Measurements from ENCODE around the gene TMCO1. TPM values are rescaled to one million over a fixed set of nuclear protein-coding genes. Genes with fewer than 3 reads are reported as not detected.
"Not testable (repeated sequence)": the region's sequence is repeated elsewhere in the genome, so short reads cannot be mapped to it uniquely, and the experiment has no call there.

Gene TMCO1
- total RNA-seq, 1 donor from 2014 or later: 102 TPM

DNA sequence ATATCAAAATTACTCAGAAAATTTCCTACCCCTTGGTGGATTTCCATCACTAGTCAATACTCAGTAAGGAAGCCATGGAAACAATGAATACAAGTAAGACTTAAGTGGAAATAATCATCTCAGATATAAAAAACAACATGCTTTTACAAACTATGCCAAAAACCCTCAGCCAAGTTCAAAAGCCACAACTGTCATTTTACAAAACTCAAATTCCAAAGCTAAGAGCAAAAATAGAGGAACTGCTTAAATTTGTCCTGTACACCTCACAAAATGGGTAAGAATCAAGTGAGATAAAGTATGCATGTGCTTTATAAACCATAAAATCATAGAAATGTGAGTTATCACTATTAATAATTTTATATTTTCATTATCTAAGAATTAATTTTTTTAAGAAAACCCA lies 9.6 kb downstream of the TMCO1 start:
- H3K4me1 Mint-ChIP-seq (ENCODE audit: low read depth): peaks cover 4% of the 10 kb centered on the region
- H3K27ac Mint-ChIP-seq: no peak overlapping the region
- no peak for DNase-seq (ENCODE audit: low spot score, unreplicated experiment)
- no peaks in the 10 kb centered on the region for H3K9me3 Mint-ChIP-seq (ENCODE audit: low read depth)
- no peak for TF ChIP-seq CTCF (IDR thresholded peaks at IDR 0.05; ENCODE audit: unreplicated experiment)
- H3K36me3 Mint-ChIP-seq (ENCODE audit: insufficient read depth): peaks cover 7% of the 10 kb centered on the region
- H3K4me3 Mint-ChIP-seq (ENCODE audit: low read depth): no peak overlapping the region
- no peaks in the 10 kb centered on the region for H3K27me3 Mint-ChIP-seq

DNA sequence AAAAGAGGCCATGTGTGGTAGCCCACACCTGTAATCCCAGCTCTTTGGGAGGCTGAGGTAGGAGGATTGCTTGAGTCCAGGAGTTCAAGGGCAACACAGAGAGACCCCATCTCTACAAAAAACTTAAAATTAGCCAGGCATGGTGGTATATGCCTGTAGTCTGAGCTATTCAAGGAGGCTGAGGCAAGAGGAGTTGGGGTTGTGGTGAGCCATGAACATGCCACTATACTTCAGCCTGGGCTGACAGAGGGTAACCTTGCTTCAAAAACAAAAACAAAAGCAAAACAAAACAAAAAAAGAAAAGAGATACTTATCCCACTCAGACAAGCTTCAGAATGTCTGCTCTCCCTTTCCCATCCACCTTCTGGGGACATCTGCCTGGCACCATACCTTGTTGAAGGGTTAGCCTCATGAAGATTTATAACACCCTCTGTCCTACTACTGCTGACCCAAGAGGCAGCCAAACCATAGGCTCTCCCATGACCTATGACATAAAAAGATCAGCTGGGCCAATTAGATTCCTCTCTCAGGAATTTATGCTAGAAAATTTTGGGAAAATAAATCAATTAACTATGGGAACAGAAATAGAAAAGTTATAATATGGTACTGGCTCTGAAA lies 13.2 kb downstream of the TMCO1 start:
- H3K36me3 Mint-ChIP-seq (ENCODE audit: insufficient read depth): peaks cover 7% of the 10 kb centered on the region
- H3K27ac Mint-ChIP-seq: peak overlapping the region; percentile 49
- TF ChIP-seq CTCF (IDR thresholded peaks at IDR 0.05; ENCODE audit: unreplicated experiment): no peak
- DNase-seq (ENCODE audit: low spot score, unreplicated experiment): no peak
- H3K9me3 Mint-ChIP-seq (ENCODE audit: low read depth): no peaks in the 10 kb centered on the region
- no peak overlapping the region for H3K4me3 Mint-ChIP-seq (ENCODE audit: low read depth)
- no peaks in the 10 kb centered on the region for H3K27me3 Mint-ChIP-seq
- H3K4me1 Mint-ChIP-seq (ENCODE audit: low read depth): peaks cover 4% of the 10 kb centered on the region

- H3K27ac Mint-ChIP-seq: no peak overlapping the region
- no peak for DNase-seq (ENCODE audit: low spot score, unreplicated experiment)
- peaks cover 7% of the 10 kb centered on the region for H3K36me3 Mint-ChIP-seq (ENCODE audit: insufficient read depth)
- no peak overlapping the region for H3K4me3 Mint-ChIP-seq (ENCODE audit: low read depth)
- no peaks in the 10 kb centered on the region for H3K27me3 Mint-ChIP-seq
- TF ChIP-seq CTCF (IDR thresholded peaks at IDR 0.05; ENCODE audit: unreplicated experiment): no peak
- H3K4me1 Mint-ChIP-seq (ENCODE audit: low read depth): peaks cover 4% of the 10 kb centered on the region
- H3K9me3 Mint-ChIP-seq (ENCODE audit: low read depth): no peaks in the 10 kb centered on the region
Measured at GRCh38 chr1:165753934-165754333, 14.7 kb downstream of the TMCO1 start.

DNA sequence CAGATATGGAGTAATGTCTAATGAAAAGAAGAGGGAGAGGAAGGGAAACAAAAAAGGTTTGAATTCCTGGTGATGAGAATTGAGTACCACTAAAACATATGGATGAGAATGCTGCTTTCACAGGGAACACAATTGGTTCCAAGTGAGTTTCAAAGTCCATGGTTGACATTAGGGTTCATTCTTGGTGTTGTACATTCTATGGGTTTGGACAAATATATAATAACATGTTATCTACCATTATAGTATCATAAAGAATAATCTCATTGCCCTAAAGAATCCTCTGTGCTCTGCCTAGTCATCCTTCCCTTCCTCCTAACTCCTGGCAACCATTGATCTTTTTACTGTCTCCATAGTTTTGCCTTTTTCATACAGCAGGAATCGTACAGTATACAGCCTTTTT lies 20.1 kb downstream of the TMCO1 start:
- Mint-ChIP-seq H3K27me3 (no peaks in the 10 kb centered on the region), H3K9me3 (ENCODE audit: low read depth) (no peaks in the 10 kb centered on the region), H3K36me3 (ENCODE audit: insufficient read depth) (peaks cover 7% of the 10 kb centered on the region), H3K27ac (peak overlapping the region; percentile 43), H3K4me3 (ENCODE audit: low read depth) (no peak overlapping the region), H3K4me1 (ENCODE audit: low read depth) (peaks cover 15% of the 10 kb centered on the region)
- TF ChIP-seq CTCF (IDR thresholded peaks at IDR 0.05; ENCODE audit: unreplicated experiment): no peak
- DNase-seq (ENCODE audit: low spot score, unreplicated experiment): no peak

- Mint-ChIP-seq H3K4me3 (ENCODE audit: low read depth) (no peak overlapping the region), H3K4me1 (ENCODE audit: low read depth) (peaks cover 15% of the 10 kb centered on the region), H3K36me3 (ENCODE audit: insufficient read depth) (peaks cover 9% of the 10 kb centered on the region), H3K27me3 (no peaks in the 10 kb centered on the region), H3K9me3 (ENCODE audit: low read depth) (no peaks in the 10 kb centered on the region), H3K27ac (peak overlapping the region; percentile 43)
- no peak for DNase-seq (ENCODE audit: low spot score, unreplicated experiment)
- no peak for TF ChIP-seq CTCF (IDR thresholded peaks at IDR 0.05; ENCODE audit: unreplicated experiment)
Measured at GRCh38 chr1:165747632-165748447, 20.8 kb downstream of the TMCO1 start.

- Mint-ChIP-seq H3K36me3 (ENCODE audit: insufficient read depth) (peaks cover 16% of the 10 kb centered on the region), H3K4me1 (ENCODE audit: low read depth) (peaks cover 15% of the 10 kb centered on the region)
- H3K4me3 Mint-ChIP-seq (ENCODE audit: low read depth); DNase-seq (ENCODE audit: low spot score, unreplicated experiment); H3K27ac Mint-ChIP-seq; H3K27me3 Mint-ChIP-seq; H3K9me3 Mint-ChIP-seq (ENCODE audit: low read depth): not testable (repeated sequence)
Measured at GRCh38 chr1:165744913-165745312, 23.8 kb downstream of the TMCO1 start.

Measured in progenitor cell of endocrine pancreas (in vitro differentiated cells).